ENCODE data around the gene CD68.

Gene CD68

GRCh38 chr17:7572588-7573323 is 6.7 kb upstream of the CD68 start:
- peaks cover 43% of the 10 kb centered on the region for H3K4me1 ChIP-seq (ENCODE audit: low read length)

GRCh38 chr17:7573324-7574080 is 5.9 kb upstream of the CD68 start:
- Histone ChIP-seq H3K79me2 (ENCODE audit: low read length) (peaks cover 64% of the 10 kb centered on the region), H3K4me1 (ENCODE audit: low read length) (peaks cover 49% of the 10 kb centered on the region), H4K20me1 (ENCODE audit: insufficient read depth, low read length) (peaks cover 45% of the 10 kb centered on the region)

More at GRCh38 chr17:7572588-7573323, 6.7 kb upstream of the CD68 start:
- Histone ChIP-seq H3K9ac (ENCODE audit: low read length) (peak overlapping the region; percentile 100), H3K9me3 (ENCODE audit: insufficient read depth, low read length) (no peaks in the 10 kb centered on the region), H3K79me2 (ENCODE audit: low read length) (peaks cover 64% of the 10 kb centered on the region), H3K27me3 (ENCODE audit: low read depth, low read length) (no peaks in the 10 kb centered on the region), H3K36me3 (replicated peaks; ENCODE audit: low read depth, low read length) (peaks cover 55% of the 10 kb centered on the region), H3K4me2 (ENCODE audit: low read length) (peak overlapping the region; percentile 75), H4K20me1 (ENCODE audit: insufficient read depth, low read length) (peaks cover 41% of the 10 kb centered on the region), H3K4me3 (ENCODE audit: low read length) (peak overlapping the region; percentile 97), H3K27ac (ENCODE audit: low read length) (peak overlapping the region; percentile 95), H2AFZ (ENCODE audit: low read depth, low read length) (no peak overlapping the region)
- no peak for TF ChIP-seq EZH2phosphoT487 (IDR thresholded peaks at IDR 0.05; ENCODE audit: low read depth)

GRCh38 chr17:7574176-7574953 is 5.1 kb upstream of the CD68 start:
- no peaks in the 10 kb centered on the region for H3K27me3 ChIP-seq (ENCODE audit: low read depth, low read length)
- H3K36me3 ChIP-seq (replicated peaks; ENCODE audit: low read depth, low read length) = peaks cover 64% of the 10 kb centered on the region
- peaks cover 64% of the 10 kb centered on the region for H3K79me2 ChIP-seq (ENCODE audit: low read length)
- H3K4me3 ChIP-seq (ENCODE audit: low read length) = peak overlapping the region; percentile 97
- H3K4me2 ChIP-seq (ENCODE audit: low read length) = peak overlapping the region; percentile 75
- no peaks in the 10 kb centered on the region for H3K9me3 ChIP-seq (ENCODE audit: insufficient read depth, low read length)
- TF ChIP-seq EZH2phosphoT487 (IDR thresholded peaks at IDR 0.05; ENCODE audit: low read depth) = no peak
- H2AFZ ChIP-seq (ENCODE audit: low read depth, low read length) = no peak overlapping the region
- peak overlapping the region; percentile 100 for H3K9ac ChIP-seq (ENCODE audit: low read length)
- H3K27ac ChIP-seq (ENCODE audit: low read length) = peak overlapping the region; percentile 95
- H4K20me1 ChIP-seq (ENCODE audit: insufficient read depth, low read length) = peaks cover 51% of the 10 kb centered on the region
- H3K4me1 ChIP-seq (ENCODE audit: low read length) = peaks cover 58% of the 10 kb centered on the region

More at GRCh38 chr17:7573324-7574080, 5.9 kb upstream of the CD68 start:
- no peak overlapping the region for H2AFZ ChIP-seq (ENCODE audit: low read depth, low read length)
- TF ChIP-seq CTCF (IDR thresholded peaks at IDR 0.05; ENCODE audit: low read depth, low read length) = no peak
- no peak for TF ChIP-seq EZH2phosphoT487 (IDR thresholded peaks at IDR 0.05; ENCODE audit: low read depth)
- H3K36me3 ChIP-seq (replicated peaks; ENCODE audit: low read depth, low read length) = peaks cover 59% of the 10 kb centered on the region
- H3K27ac ChIP-seq (ENCODE audit: low read length) = peak overlapping the region; percentile 95
- H3K4me3 ChIP-seq (ENCODE audit: low read length) = peak overlapping the region; percentile 97
- H3K9ac ChIP-seq (ENCODE audit: low read length) = peak overlapping the region; percentile 100
- H3K27me3 ChIP-seq (ENCODE audit: low read depth, low read length) = no peaks in the 10 kb centered on the region
- no peaks in the 10 kb centered on the region for H3K9me3 ChIP-seq (ENCODE audit: insufficient read depth, low read length)
- H3K4me2 ChIP-seq (ENCODE audit: low read length) = peak overlapping the region; percentile 75

GRCh38 chr17:7575481-7575883 is 4.0 kb upstream of the CD68 start:
- Histone ChIP-seq H3K9me3 (ENCODE audit: insufficient read depth, low read length) (no peaks in the 10 kb centered on the region), H3K4me1 (ENCODE audit: low read length) (peaks cover 67% of the 10 kb centered on the region), H3K9ac (ENCODE audit: low read length) (no peak overlapping the region), H3K79me2 (ENCODE audit: low read length) (peaks cover 72% of the 10 kb centered on the region), H2AFZ (ENCODE audit: low read depth, low read length) (no peak overlapping the region), H3K4me3 (ENCODE audit: low read length) (peak overlapping the region; percentile 13; the same call in 1 of the 2 replicates), H3K27ac (ENCODE audit: low read length) (peak overlapping the region; percentile 48), H3K4me2 (ENCODE audit: low read length) (peak overlapping the region; percentile 75), H3K27me3 (ENCODE audit: low read depth, low read length) (no peaks in the 10 kb centered on the region), H3K36me3 (replicated peaks; ENCODE audit: low read depth, low read length) (peaks cover 69% of the 10 kb centered on the region), H4K20me1 (ENCODE audit: insufficient read depth, low read length) (peaks cover 51% of the 10 kb centered on the region)
- TF ChIP-seq CTCF (IDR thresholded peaks at IDR 0.05; ENCODE audit: low read depth, low read length) = no peak
- TF ChIP-seq EZH2phosphoT487 (IDR thresholded peaks at IDR 0.05; ENCODE audit: low read depth) = no peak

All from OCI-LY3 (cell line).